ENCODE data around the gene PIPOX. TPM values are rescaled to one million over a fixed set of nuclear protein-coding genes. Genes with fewer than 3 reads are reported as not detected.

The PIPOX gene
- total and polyA plus RNA-seq, 2 of the 13 experiments (the other 11 are each of a cell fraction or from before 2014, with no cell fraction given): 87.3 to 154 TPM

DNA sequence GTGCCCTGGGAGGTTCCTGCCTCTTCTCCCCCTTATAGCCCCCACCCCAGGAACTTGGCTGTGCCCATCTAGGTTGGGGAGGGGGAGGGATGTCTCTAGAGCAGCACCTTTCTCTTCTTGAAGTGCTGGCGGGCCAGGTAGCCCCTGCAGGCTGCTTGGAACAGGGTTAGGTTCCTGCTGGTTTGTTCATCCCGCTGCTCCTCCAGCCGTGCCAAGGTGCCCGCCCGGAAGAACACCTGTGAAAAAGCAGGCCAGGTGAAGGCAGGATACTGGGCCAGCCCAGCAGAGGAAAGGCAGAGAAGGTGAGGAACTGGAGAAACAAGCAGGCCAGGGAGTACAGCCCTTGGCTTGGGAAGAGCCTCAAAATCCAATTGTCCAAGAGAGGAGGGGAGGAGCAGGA, 56.6 kb downstream of the PIPOX start:
- in situ Hi-C loops (cut with HindIII; ENCODE audit: extremely low pct_ligation_motif_present, low pct_unique_long_range_greater_than_20kb) (no loop called here), intact Hi-C loops (cut with micrococcal nuclease; ENCODE audit: unreplicated experiment) (no loop called here)
- Histone ChIP-seq H3K9ac (ENCODE audit: insufficient read depth, low read depth, low read length) (no peak overlapping the region), H3K4me3 (replicated peaks in 1 of 3; ENCODE audit: insufficient read depth in 1 of 3, low read depth in 2 of 3, low read length in 3 of 3) (no peak overlapping the region), H4K20me1 (ENCODE audit: insufficient read depth, low read length) (no peaks in the 10 kb centered on the region), H2AFZ (ENCODE audit: low read length) (no peak overlapping the region), H3K27ac (ENCODE audit: extremely low read length, insufficient read depth, low read length) (no peak overlapping the region), H3K4me1 (ENCODE audit: insufficient read depth, low read length) (no peaks in the 10 kb centered on the region), H3K9me3 (ENCODE audit: low read length) (no peaks in the 10 kb centered on the region), H3K36me3 (replicated peaks in 1 of 2; ENCODE audit: control insufficient read depth in 1 of 2, insufficient read depth in 2 of 2, low read length in 2 of 2) (peaks cover 39 to 66% of the 10 kb centered on the region in 2 experiments; a peak in 4 of 5 replicates), H3K79me2 (ENCODE audit: insufficient read depth, low read length) (no peaks in the 10 kb centered on the region), H3K27me3 (ENCODE audit: control insufficient read depth in 1 of 2, insufficient read depth in 2 of 2, low read length in 2 of 2) (no peaks in the 10 kb centered on the region), H3K4me2 (ENCODE audit: low read depth, low read length) (no peak overlapping the region)
- no peak for DNase-seq (ENCODE audit: low spot score)
- no TSS peak for BruUV-seq (replicated peaks)
- FAIRE-seq: no peak
- ChIA-PET POLR2A (no interaction called here), CTCF (ENCODE audit: low intra/inter-chr PET ratio, low total read pairs) (no interaction called here)
- WGBS (ENCODE audit: low lambda C conversion rate): 97% methylated on average over 5 of the region's 5 CpGs
- no peak for ATAC-seq
- no peak for TF ChIP-seq ZZZ3 (CRISPR knock-in tag; IDR thresholded peaks at IDR 0.05; ENCODE audit: borderline replicate concordance)
- TF ChIP-seq, protein P1, sequence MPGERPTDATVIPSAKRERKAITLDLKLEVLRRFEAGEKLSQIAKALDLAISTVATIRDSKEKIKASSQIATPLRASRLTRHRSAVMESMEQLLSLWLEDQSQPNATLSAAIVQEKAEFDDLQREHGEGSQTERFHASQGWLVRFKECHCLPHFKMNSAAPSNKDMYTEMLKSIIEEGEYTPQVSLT (CRISPR knock-in tag; IDR thresholded peaks at IDR 0.05; ENCODE audit: borderline replicate concordance, low read depth): no peak

DNA sequence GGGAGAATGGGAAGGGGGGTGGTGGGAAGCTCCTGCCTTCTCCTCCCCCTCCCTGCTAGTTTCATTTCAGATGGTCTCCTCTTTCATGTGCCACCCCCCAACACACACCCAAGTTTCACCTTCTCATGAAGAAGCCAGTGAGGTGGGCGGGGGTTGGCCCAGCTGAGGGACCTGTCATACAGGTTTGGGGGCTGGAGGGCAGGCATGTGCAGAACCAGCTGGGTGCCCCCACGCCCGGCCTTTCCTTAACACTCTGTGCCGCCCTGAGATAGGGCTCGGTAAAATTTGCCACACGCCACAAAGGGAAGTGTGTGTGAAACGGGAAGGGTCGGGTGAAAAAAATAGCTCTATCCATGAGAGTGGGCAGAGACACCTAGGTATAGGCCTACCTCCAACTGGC, 57.4 kb downstream of the PIPOX start:
- 98% methylated on average over 7 of the region's 8 CpGs for WGBS (ENCODE audit: low lambda C conversion rate)
- POLR2A ChIA-PET: no interaction called here
- no peak for DNase-seq (ENCODE audit: low spot score)

More for the DNA sequence above, 57.4 kb downstream of the PIPOX start:
- intact Hi-C loops (cut with micrococcal nuclease; ENCODE audit: unreplicated experiment): no loop called here
- Histone ChIP-seq H3K27me3 (ENCODE audit: control insufficient read depth in 1 of 2, insufficient read depth in 2 of 2, low read length in 2 of 2) (no peaks in the 10 kb centered on the region), H2AFZ (ENCODE audit: low read length) (no peak overlapping the region), H3K4me2 (ENCODE audit: low read depth, low read length) (no peak overlapping the region), H3K36me3 (replicated peaks in 1 of 2; ENCODE audit: control insufficient read depth in 1 of 2, insufficient read depth in 2 of 2, low read length in 2 of 2) (peaks cover 33 to 64% of the 10 kb centered on the region in 2 experiments; a peak in 4 of 5 replicates), H3K9ac (ENCODE audit: insufficient read depth, low read depth, low read length) (no peak overlapping the region), H3K4me3 (replicated peaks in 1 of 3; ENCODE audit: insufficient read depth in 1 of 3, low read depth in 2 of 3, low read length in 3 of 3) (no peak overlapping the region), H3K27ac (ENCODE audit: extremely low read length, insufficient read depth, low read length) (no peak overlapping the region), H4K20me1 (ENCODE audit: insufficient read depth, low read length) (no peaks in the 10 kb centered on the region), H3K4me1 (ENCODE audit: insufficient read depth, low read length) (no peaks in the 10 kb centered on the region), H3K9me3 (ENCODE audit: low read length) (no peaks in the 10 kb centered on the region), H3K79me2 (ENCODE audit: insufficient read depth, low read length) (no peaks in the 10 kb centered on the region)
- no peak for FAIRE-seq
- no peak for ATAC-seq
- BruUV-seq (replicated peaks): no TSS peak
- TF ChIP-seq TEAD3 (CRISPR knock-in tag; optimal IDR thresholded peaks at IDR 0.05; ENCODE audit: borderline replicate concordance) (no peak), NCOA1 (CRISPR knock-in tag; IDR thresholded peaks at IDR 0.05) (no peak), ZNF543 (CRISPR knock-in tag; IDR thresholded peaks at IDR 0.05) (no peak), ZNF674 (CRISPR knock-in tag; IDR thresholded peaks at IDR 0.05; ENCODE audit: low read depth) (no peak), DZIP1 (CRISPR knock-in tag; IDR thresholded peaks at IDR 0.05) (no peak), ZNF430 (CRISPR knock-in tag; IDR thresholded peaks at IDR 0.05) (no peak), ZNF614 (CRISPR knock-in tag; IDR thresholded peaks at IDR 0.05; ENCODE audit: borderline replicate concordance) (no peak)
- TF ChIP-seq, protein P2, sequence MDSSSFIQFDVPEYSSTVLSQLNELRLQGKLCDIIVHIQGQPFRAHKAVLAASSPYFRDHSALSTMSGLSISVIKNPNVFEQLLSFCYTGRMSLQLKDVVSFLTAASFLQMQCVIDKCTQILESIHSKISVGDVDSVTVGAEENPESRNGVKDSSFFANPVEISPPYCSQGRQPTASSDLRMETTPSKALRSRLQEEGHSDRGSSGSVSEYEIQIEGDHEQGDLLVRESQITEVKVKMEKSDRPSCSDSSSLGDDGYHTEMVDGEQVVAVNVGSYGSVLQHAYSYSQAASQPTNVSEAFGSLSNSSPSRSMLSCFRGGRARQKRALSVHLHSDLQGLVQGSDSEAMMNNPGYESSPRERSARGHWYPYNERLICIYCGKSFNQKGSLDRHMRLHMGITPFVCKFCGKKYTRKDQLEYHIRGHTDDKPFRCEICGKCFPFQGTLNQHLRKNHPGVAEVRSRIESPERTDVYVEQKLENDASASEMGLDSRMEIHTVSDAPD (CRISPR knock-in tag; IDR thresholded peaks at IDR 0.05): no peak
- CTCF ChIA-PET (ENCODE audit: low intra/inter-chr PET ratio, low total read pairs): no interaction called here
- in situ Hi-C loops (cut with HindIII; ENCODE audit: extremely low pct_ligation_motif_present, low pct_unique_long_range_greater_than_20kb): loop anchor here (25.0 kb wide), 1 partner anchor 363 kb away; the partner anchor contains the start of genes NEK8, TLCD1 and TRAF4
